Vagina (tissue), 2 donors: ENCODE data around the gene USP43.

Experiments used
- CTCF ChIP-seq, 3 experiments: fragments of 450-650 bp in 2 of 3; fragments of 200-600 bp in 1 of 3; sonication (generic) in 1 of 3; IDR thresholded peaks; one replicate each; pipeline ENCODE4 v1.5.1; 2017 to 2019; ENCODE audit warnings: antibody characterized with exemption in 3 of 3, mild to moderate bottlenecking in 2 of 3, moderate library complexity in 2 of 3
- POLR2A ChIP-seq, 2 donors: fragments of 450-650 bp; IDR thresholded peaks; one replicate each; pipeline ENCODE4 v1.6.1; 2017; ENCODE audit warnings: antibody characterized with exemption in 2 of 2, mild to moderate bottlenecking in 2 of 2, moderate library complexity in 2 of 2
- POLR2AphosphoS5 ChIP-seq, 2 donors: sonication (generic); formaldehyde crosslinking; IDR thresholded peaks; one replicate each; pipeline ENCODE4 v1.9.0; 2017; ENCODE audit warnings: antibody characterized with exemption in 2 of 2, mild to moderate bottlenecking in 2 of 2, low read depth in 1 of 2; ENCODE audit not compliant: insufficient read depth in 1 of 2

GRCh38 chr17:9728564-9728963 lies 83.2 kb downstream of the USP43 start:
- TF ChIP-seq CTCF (IDR thresholded peaks at IDR 0.05) (no peak), POLR2A (IDR thresholded peaks at IDR 0.05) (no peak), POLR2AphosphoS5 (IDR thresholded peaks at IDR 0.05; ENCODE audit: insufficient read depth in 1 of 2, low read depth in 1 of 2) (no peak)
